ENCODE results near the gene SMYD3.

- TF ChIP-seq CTCF (IDR thresholded peaks at IDR 0.05 in 8 of 11, conservative IDR thresholded peaks at IDR 0.05 in 3 of 11) (no peak), POLR2AphosphoS5 (IDR thresholded peaks at IDR 0.05) (no peak), POLR2A (IDR thresholded peaks at IDR 0.05) (no peak)
Observed at GRCh38 chr1:245871191-245871590, 635.9 kb downstream of the SMYD3 start.

Measured in spleen (tissue), 7 donors.